ENCODE measurements around the gene PTPRR.

The PTPRR gene

GRCh38 chr12:70918321-70918720 is 2.2 kb downstream of the PTPRR start:
- DNase-seq (ENCODE audit: low read depth), result no peak

DNA sequence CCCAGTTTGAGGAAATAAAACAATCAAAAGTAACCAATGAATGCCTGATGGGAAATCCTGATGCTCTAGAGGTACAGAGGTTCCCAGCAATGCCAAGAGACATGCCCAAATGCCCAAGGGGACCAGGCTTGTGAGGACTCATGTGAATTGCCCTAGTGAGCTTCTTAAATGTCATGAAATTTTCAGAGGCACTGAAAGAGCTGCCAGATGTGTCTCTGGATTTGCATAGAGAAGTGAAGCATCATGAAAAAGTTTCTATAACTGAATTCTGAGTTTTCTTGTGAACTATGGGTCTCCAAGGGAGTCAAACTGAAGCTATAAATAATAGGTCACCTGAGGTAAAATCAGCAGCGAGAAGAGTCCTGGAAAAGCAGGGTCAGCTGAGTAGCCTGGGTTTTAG is 9.9 kb downstream of the PTPRR start:
- no peak for DNase-seq (ENCODE audit: low read depth)

- DNase-seq (ENCODE audit: low read depth), result no peak
These were observed 11.6 kb downstream of the PTPRR start for GRCh38 chr12:70908978-70909377.

- DNase-seq (ENCODE audit: low read depth), result no peak
These were observed 13.1 kb downstream of the PTPRR start for GRCh38 chr12:70907412-70907811.

GRCh38 chr12:70895956-70896355 is 24.6 kb downstream of the PTPRR start:
- no peak for DNase-seq (ENCODE audit: low read depth)

- no peak for DNase-seq (ENCODE audit: low read depth)
These were observed 27.9 kb downstream of the PTPRR start for GRCh38 chr12:70892593-70892992.

GRCh38 chr12:70890895-70891832 is 29.4 kb downstream of the PTPRR start:
- DNase-seq (ENCODE audit: low read depth), result no peak

DNA sequence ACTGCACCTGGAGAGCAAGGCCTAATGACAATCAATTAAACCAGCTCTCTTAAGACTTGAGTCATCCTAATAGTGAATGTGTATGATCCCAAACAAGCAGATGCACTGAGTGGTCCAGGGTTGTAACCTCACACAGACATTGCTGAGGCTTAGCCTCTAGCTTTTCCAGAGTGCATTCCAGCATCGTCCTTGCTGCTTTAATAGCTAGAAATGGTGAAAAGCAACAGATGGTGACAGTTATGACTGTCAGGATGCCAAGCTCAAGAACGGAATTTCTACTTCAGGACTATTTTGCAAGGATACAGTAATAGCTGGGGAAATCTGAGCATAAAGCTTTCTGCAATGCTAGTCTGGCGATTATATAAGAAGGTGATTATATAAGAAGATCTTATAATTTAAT is 34.6 kb downstream of the PTPRR start:
- DNase-seq (ENCODE audit: low read depth), result no peak

GRCh38 chr12:70883855-70884254 is 36.7 kb downstream of the PTPRR start:
- DNase-seq (ENCODE audit: low read depth), result no peak

- no peak for DNase-seq (ENCODE audit: low read depth)
These were observed 39.8 kb downstream of the PTPRR start for GRCh38 chr12:70880744-70881143.

DNA sequence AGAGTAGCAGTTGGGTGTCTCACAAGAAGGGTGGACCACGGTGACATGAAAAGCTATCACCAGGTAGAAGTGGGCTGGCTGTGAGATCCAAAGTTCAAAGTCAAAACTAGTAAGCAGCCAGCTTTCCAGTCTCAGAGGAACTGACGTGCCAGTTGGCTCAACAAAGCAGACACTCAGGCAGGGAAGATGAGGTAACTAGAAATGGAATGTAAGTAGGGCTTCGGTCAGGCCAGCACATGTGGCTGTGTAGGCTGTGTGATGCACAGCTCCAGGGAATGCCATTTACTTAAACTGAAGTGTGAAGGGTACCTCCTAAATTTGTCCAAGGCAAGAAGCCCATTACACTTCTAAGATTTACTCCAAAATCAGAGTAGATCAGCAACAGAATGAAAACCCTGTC is 43.6 kb downstream of the PTPRR start:
- no peak for DNase-seq (ENCODE audit: low read depth)

DNA sequence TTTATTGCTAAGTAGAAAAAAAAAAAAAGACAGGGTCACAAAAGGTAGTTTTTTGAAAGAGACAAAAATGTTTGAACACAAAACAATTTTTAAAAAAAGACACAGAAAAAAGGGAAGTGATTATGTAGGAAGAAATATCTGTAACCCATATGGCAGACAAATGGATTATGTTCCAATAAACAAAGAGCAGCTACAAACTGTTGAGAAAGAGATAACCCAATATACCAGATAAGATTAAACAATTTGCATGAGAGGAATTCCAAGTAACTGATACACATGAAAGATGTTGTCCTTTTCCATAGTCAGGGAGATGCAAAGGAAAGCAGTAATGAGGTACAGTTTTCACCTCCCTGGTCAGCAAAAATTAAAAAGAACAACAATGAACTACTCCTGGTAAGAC is 44.9 kb downstream of the PTPRR start:
- DNase-seq (ENCODE audit: low read depth), result no peak

- no peak for DNase-seq (ENCODE audit: low read depth)
These were observed 65.5 kb downstream of the PTPRR start for GRCh38 chr12:70854881-70855568.

- no peak for DNase-seq (ENCODE audit: low read depth)
These were observed 66.4 kb downstream of the PTPRR start for GRCh38 chr12:70854138-70854537.

GRCh38 chr12:70853326-70853725 is 67.2 kb downstream of the PTPRR start:
- peak; percentile 17 for DNase-seq (ENCODE audit: low read depth)

DNA sequence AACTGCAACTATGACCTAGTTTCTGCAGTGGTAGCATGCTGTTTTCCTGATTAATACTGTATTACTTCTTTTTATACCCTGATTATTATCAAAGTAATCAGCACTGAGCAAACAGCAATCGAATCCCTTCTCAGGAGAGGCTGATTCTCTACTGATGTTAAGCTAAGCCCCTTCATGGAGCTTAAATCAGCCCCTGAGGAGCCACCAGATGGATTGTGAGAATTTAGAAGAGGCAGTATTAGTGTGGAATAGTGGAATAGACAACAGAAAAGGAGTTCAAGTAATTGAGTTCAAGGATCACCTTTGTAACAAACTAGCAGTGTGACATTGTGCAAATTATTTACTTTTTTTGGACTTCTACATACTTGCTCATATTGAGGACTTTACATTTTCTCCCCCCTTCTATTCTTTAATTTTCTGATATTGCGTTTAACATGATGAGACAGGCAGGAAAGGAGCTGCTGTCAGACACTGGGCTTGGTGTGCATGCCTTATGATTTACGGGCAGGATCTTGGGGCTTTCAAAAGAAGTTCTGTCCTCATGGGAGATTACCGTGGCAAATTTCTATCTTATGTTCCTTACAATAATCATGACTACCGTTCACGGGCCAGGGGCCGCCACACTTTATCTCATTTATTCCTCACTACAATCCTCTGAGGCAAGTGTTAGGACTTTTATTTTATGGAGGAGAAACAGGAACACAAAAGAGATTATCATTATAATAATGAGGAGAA is 68.0 kb downstream of the PTPRR start:
- DNase-seq (ENCODE audit: low read depth), result no peak

GRCh38 chr12:70849265-70849960 is 71.1 kb downstream of the PTPRR start:
- DNase-seq (ENCODE audit: low read depth), result peak; percentile 24

DNA sequence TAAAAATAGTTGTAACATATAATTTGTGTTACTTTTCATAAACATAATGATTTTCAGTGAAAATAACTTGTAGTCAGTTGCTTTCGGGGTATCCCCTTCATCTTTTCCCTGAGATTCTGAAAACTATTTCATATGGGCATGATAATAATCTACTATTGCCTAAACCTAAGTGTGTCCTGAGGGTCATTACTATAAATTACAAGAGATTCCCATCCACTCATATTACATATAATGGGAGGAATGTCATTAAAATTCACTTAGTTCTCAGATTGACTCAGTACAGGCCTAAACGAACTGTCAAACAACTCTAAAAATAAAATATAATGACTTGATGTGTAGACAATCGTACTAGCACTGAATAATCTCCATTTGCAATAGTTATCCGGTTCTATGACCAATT is 72.7 kb downstream of the PTPRR start:
- no peak for DNase-seq (ENCODE audit: low read depth)

DNA sequence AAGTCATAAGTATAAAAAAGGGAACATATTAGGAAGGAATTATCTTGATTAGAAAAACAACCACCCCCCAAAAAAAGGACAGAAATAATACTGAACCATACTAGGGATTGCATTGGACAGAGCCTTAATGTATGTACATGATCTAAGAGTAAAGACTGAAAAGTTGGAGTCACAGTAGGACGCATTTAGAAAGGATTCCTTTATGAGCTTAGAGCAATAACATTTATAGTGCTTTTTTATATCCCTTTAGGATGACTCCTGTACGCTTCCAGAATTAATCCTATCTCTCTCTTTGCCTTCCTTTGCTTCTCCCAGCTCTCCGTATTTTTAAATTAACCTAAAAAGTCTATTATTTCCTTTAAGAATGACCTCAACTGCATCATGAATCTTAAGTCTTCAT is 75.3 kb downstream of the PTPRR start:
- no peak for DNase-seq (ENCODE audit: low read depth)

DNA sequence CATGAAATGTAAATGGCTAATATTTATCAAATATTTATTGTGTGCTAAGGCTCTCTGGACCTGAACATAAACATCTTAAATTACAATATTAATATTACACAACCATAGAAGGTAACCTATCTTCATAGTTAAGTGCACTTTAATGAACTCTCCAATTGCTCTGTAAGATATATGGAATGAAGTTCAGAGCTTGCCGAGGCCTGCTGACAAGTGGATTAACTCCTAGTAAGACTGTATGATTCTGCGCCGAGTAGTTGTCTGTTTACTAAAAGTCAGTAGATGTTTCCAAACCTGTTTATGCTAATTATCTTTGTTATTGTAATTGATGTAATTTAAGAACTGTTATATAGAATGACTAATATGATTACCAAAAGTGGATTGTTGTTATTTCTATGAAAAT is 77.2 kb downstream of the PTPRR start:
- DNase-seq (ENCODE audit: low read depth), result no peak

DNA sequence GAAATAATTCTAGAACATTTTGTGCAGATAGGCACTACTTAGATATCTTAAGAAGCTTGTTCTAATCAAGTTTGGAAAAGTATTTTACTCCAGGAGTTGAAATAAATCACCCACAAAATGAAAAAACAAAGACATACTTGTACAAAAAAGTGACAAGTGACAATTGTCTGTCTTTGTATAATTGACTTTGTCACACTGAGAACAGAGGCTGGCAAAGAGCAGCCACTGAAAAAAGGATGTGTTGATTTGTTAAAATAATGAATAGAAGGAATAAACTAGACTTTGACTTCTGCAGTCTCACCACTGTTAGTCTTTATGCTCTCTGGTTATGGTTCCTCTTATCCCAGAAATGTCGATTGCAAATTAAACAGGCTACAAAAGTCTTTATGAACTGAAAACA is 77.6 kb downstream of the PTPRR start:
- no peak for DNase-seq (ENCODE audit: low read depth)

DNA sequence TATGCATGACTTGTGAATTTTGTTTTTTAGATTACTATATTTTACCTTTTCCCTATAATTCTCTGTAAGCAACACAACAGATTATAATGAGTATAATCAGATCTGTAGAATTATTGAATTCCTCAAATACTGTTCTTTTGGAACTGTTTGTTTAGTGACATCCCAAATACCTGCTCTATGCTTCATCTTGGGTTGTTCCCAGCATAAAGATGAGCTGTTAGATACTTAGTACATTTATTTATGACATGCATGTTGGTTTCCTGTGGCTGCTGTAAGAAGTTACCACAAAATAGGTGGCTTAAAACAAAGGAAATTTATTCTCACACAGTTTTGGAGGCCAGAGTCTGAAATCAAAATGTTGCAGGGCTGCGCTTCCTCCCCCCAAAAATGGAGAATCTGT is 78.4 kb downstream of the PTPRR start:
- no peak for DNase-seq (ENCODE audit: low read depth)
